Pancreas (tissue), 10 donors: Measurements from ENCODE around the gene NOL9. TPM values are rescaled to one million over a fixed set of nuclear protein-coding genes. Genes with fewer than 3 reads are reported as not detected.

Experiments used
- ATAC-seq, 4 donors: fragments of 200-7000 bp; cut with Tn5 transposase; one replicate each; pipeline versions ENCODE4 v1.8.0 to v1.9.1; 2020; ENCODE audit warnings: mild to moderate bottlenecking in 4 of 4, moderate library complexity in 4 of 4
- DNase-seq, 6 donors: peaks; one replicate each; pipeline ENCODE4 v3.0.0-alpha.2; 2020
- FAIRE-seq: peaks from 2 replicates; lab custom pipeline; 2012; peaks lifted over from hg19 to GRCh38; lab: Jason Lieb, UNC
- H3K27ac ChIP-seq, 4 donors: fragments of 200-600 bp; sonication (generic); 1 replicate in 3 of 4; 2 replicates in 1 of 4; pipeline versions ENCODE4 v1.5.0 to v1.8.0; 2020
- H3K27me3 ChIP-seq, 4 donors: fragments of 200-600 bp; one replicate each; pipeline ENCODE4 v1.8.0; 2021
- H3K36me3 ChIP-seq, 3 donors: fragments of 200-600 bp; sonication (generic) in 1 of 3; one replicate each; pipeline versions ENCODE4 v1.5.0 to v1.8.0; 2020 to 2021
- H3K4me1 ChIP-seq, 3 donors: fragments of 200-600 bp; one replicate each; pipeline ENCODE4 v1.8.0; 2021
- H3K4me3 ChIP-seq, 4 donors: fragments of 200-600 bp; sonication (generic) in 2 of 4; one replicate each; pipeline versions ENCODE4 v1.5.0 to v1.8.0; 2020 to 2021
- H3K9me3 ChIP-seq, 4 donors: fragments of 200-600 bp; one replicate each; pipeline ENCODE4 v1.8.0; 2021
- CTCF ChIP-seq, 4 donors: fragments of 200-600 bp; sonication (generic) in 3 of 4; IDR thresholded peaks; one replicate each; pipeline versions ENCODE4 v1.5.0 to v1.8.0; 2021; ENCODE audit warnings: antibody characterized with exemption in 4 of 4
- WGBS, 2 donors: extraction: QIAGEN DNeasy Blood & Tissue Kit; methylation state at CpG; one replicate each; pipeline ENCODE4 v1.1.7; 2013; 5-methylcytosine and 5-hydroxymethylcytosine counted together
- intact Hi-C, 3 donors: fragments of 100-400 bp; cut with DNase I; formaldehyde crosslinking; loops; one replicate each; pipeline versions ENCODE4 v1.11.1 to v1.14.2; 2022
- polyA plus RNA-seq, 2 donors: library from polyadenylated mRNA; stranded (reverse); fragments of 200-250 nt; gene quantifications; one replicate each; pipeline ENCODE4 v1.2.3, GENCODE V29; 2013
- total RNA-seq, 6 donors: library from RNA; stranded (reverse); fragmentation: NEBNext Ultra II Directional in 4 of 6; extraction: Animal tissue kit (Norgen Biotek cat#: 25700) in 4 of 6; gene quantifications; one replicate each; pipeline versions ENCODE4 v1.2.1 to v1.2.4, GENCODE V29; 2021 to 2023
- donor health status: healthy with polysubstance abuse.
- donor health status: DM: no; HTN: no; CAD: no; lungs with moderate emphysema.
- donor health status: DM: no; HTN: no; CAD: no.
- donor health status: control.
- donor health status: control.
- donor health status: Bipolar disorder and iron deficiency.
- donor health status: DM: yes; HTN: yes; CAD: no.
- donor health status: DM: no; HTN: no; CAD: no.
- donor health status: DM: no; HTN: no; CAD: no.
- donor health status: DM: yes; HTN: yes; CAD: no.

The NOL9 gene
- total and polyA plus RNA-seq, 8 donors = 7.5 to 15.1 (median 11.4) TPM

- intact Hi-C loops = loop anchor here in 1 of 3 donors (10.0 kb wide), 1 partner anchor 59 kb away; no protein-coding TSS in a partner anchor
- Histone ChIP-seq H3K9me3 (no peaks in the 10 kb centered on the region), H3K27ac (no peak overlapping the region), H3K36me3 (peaks cover 6 to 77% (median 59%) of the 10 kb centered on the region in 3 donors), H3K4me3 (no peak overlapping the region), H3K27me3 (no peaks in the 10 kb centered on the region), H3K4me1 (peaks cover 0 to 14% (median 8%) of the 10 kb centered on the region in 3 donors)
- no peak for FAIRE-seq
- 94% methylated on average over 13 to 15 of the region's 15 CpGs for WGBS, 2 donors
- no peak for TF ChIP-seq CTCF (IDR thresholded peaks at IDR 0.05)
- no peak for ATAC-seq
- DNase-seq = no peak
Measured at GRCh38 chr1:6593810-6594209, 39.5 kb upstream of the NOL9 start.

- Histone ChIP-seq H3K4me3 (no peak overlapping the region), H3K27ac (no peak overlapping the region), H3K9me3 (no peaks in the 10 kb centered on the region), H3K27me3 (no peaks in the 10 kb centered on the region), H3K36me3 (peaks cover 6 to 73% (median 65%) of the 10 kb centered on the region in 3 donors), H3K4me1 (peaks cover 0 to 9% (median 8%) of the 10 kb centered on the region in 3 donors)
- TF ChIP-seq CTCF (IDR thresholded peaks at IDR 0.05) = no peak
- DNase-seq = no peak
- ATAC-seq = no peak
- WGBS, 2 donors = 89 to 90% methylated on average over 38 of the region's 38 CpGs
- intact Hi-C loops = loop anchor here in 1 of 3 donors (10.0 kb wide), 1 partner anchor 58 kb away; no protein-coding TSS in a partner anchor
- FAIRE-seq = no peak
Measured at GRCh38 chr1:6592865-6593593, 38.7 kb upstream of the NOL9 start.

DNA sequence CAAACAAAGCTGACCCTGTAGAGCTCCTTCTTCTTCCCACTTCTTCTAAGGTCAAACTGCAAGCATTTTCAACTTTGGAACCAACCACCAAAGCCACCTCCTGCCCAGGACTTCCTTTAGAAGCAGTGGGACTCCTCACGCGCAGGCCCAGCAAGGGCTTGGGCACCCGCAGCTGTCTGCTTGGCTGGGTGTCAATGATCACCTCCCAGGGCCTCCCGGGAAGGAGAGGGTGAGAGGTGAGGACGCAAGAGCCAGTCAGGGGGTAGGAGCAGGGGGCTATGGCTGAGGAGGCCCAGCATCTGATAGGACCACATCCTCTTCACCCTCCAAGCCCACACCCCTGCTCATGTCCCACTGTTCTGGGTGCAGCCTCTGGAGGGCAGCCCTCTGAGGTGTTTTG is 38.1 kb upstream of the NOL9 start:
- FAIRE-seq (no peak), ATAC-seq (no peak), DNase-seq (no peak)
- no peaks in the 10 kb centered on the region for H3K27me3 ChIP-seq
- WGBS, 2 donors = 23 to 42% methylated on average over 5 of the region's 5 CpGs
- H3K9me3 ChIP-seq = no peaks in the 10 kb centered on the region
- H3K36me3 ChIP-seq = peaks cover 6 to 67% (median 60%) of the 10 kb centered on the region in 3 donors
- intact Hi-C loops = loop anchor here in 1 of 3 donors (10.0 kb wide), 1 partner anchor 58 kb away; no protein-coding TSS in a partner anchor
- H3K4me3 ChIP-seq = no peak overlapping the region
- H3K4me1 ChIP-seq = peaks cover 3 to 8% (median 4%) of the 10 kb centered on the region in 3 donors
- no peak overlapping the region for H3K27ac ChIP-seq
- TF ChIP-seq CTCF (IDR thresholded peaks at IDR 0.05) = no peak

GRCh38 chr1:6591644-6592043 is 37.3 kb upstream of the NOL9 start:
- no peak overlapping the region for H3K4me3 ChIP-seq

More at GRCh38 chr1:6591644-6592043, 37.3 kb upstream of the NOL9 start:
- Histone ChIP-seq H3K4me1 (peaks cover 0 to 7% (median 4%) of the 10 kb centered on the region in 3 donors), H3K36me3 (peaks cover 6 to 61% (median 57%) of the 10 kb centered on the region in 3 donors), H3K27me3 (no peaks in the 10 kb centered on the region), H3K27ac (no peak overlapping the region), H3K9me3 (no peaks in the 10 kb centered on the region)
- intact Hi-C loops = loop anchor here in 1 of 3 donors (10.0 kb wide), 1 partner anchor 57 kb away; no protein-coding TSS in a partner anchor
- ATAC-seq (no peak), FAIRE-seq (no peak), DNase-seq (no peak)
- TF ChIP-seq CTCF (IDR thresholded peaks at IDR 0.05) = no peak
- WGBS, 2 donors = 87 to 89% methylated on average over 6 of the region's 6 CpGs
